ENCODE measurements around the gene ZNF101.
A peak's percentile ranks its signal among the peaks of the same experiment; 100 is the strongest.

Gene ZNF101

DNA sequence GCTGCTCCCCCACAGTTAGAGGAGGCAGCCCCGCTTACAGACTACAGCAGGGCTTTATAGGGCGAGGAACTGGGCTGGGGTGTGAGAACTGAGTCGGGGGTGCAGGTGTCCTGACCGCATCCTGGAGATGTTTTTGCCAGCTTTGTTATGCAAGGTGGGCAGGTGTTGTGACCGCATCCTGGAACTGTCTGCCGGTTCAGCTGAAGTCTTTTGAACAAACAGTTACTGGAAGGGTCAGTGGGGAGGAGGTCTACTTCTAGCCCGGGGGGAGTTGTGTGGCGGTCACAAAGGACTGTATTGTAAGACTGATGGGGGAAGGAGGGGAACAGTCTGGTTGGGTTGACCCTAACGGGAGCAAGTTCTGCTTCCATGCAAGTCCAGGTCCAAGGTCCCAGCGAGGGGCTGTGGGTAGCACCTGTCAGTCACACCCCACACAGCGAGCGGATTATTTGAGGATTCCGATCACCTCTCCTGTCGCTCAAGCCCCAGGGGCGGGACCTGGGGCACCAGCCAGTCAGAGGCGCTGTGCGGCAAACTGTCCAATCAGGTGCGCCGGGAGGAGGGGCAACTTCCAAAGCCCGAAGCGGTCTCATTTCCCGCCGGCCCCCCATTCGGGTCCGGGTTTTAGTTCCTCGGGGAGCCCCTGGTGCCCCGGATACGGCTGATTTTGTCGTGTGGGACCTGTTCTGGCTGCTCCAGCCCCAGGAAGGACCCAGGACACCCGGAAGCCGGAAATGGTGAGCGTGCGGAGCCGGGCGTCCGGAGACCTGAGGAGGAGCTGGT, at the start of gene ZNF101:
Gene ZNF101, plus strand, starts transcription at position 610 of the 783 bp plus-strand sequence. Its CDS starts 125 bp downstream, at position 735.
- DNase-seq (ENCODE audit: low read depth in 2 of 3, low spot score in 1 of 3), result peak; percentile 93 to 96 (median 95)

DNA sequence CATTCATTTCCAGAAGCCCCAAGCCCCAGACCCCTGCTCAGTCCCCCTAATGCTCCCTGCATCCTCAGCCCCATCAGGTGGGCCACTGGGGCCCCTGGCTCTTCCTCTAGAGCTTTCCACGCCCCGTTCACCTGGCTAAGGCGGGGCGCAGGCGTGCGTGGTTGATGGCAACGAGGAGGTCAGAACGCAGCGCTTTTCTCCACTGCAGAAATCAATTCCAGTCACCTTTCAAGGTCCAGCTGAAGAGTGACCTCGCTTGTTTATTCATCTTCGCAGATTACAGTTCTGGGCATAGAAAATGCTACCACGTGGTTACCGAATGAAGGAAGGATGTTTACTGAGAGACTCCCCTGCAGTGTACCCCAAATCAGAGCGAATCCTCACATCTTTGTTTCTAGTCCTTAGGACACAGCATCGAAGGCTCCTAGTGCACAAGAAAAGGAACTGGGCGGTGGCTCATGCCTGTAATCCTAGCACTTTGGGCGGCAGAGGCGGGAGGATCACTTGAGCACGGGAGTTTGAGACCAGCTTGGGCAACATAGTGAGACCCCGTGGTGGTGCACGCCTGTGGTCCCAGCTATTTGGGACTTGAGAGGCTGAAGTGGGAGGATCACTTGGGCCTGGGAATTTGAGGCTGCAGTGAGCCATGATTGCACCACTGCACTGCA, 49.3 kb upstream of the ZNF101 start:
- DNase-seq (ENCODE audit: low read depth in 2 of 3, low spot score in 1 of 3), result no peak

DNA sequence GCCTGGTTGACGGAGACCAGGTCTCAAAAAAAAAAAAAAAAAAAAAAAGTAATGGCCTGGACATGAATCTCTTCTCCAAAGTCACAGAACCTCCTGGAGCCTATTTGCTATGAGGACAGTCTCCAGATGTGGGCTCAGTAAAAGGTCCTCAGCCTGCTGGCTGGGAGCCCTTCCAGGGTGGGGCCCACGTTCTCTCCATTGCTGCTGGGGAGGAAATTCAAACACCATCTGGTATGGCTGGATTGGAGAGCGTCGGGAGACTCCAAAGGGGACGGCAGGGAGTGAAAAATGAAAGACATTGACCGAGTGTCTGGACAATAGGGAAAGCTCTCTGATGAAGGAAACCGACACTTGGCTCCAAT, 48.8 kb upstream of the ZNF101 start:
- no peak for DNase-seq (ENCODE audit: low read depth in 2 of 3, low spot score in 1 of 3)

DNA sequence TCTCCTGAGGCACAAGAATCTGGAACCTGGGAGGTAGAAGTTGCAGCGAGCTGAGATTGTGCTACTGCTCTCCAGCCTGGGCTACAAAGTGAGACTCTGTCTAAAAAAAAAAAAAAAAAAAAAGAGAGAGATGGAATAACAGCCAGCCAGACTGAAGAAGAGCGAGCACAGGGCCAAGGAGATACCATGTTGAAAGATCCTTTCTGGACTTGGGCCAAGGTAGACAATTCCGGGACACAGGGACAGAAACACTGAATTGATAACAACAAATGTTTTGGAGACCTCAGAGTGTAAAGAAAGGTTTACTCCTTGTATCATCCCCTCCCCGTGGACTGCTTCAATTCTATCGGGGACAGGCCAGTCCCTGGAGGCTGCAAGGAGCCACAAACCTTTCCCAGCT, 45.3 kb upstream of the ZNF101 start:
- DNase-seq (ENCODE audit: low read depth in 2 of 3, low spot score in 1 of 3), result no peak

DNA sequence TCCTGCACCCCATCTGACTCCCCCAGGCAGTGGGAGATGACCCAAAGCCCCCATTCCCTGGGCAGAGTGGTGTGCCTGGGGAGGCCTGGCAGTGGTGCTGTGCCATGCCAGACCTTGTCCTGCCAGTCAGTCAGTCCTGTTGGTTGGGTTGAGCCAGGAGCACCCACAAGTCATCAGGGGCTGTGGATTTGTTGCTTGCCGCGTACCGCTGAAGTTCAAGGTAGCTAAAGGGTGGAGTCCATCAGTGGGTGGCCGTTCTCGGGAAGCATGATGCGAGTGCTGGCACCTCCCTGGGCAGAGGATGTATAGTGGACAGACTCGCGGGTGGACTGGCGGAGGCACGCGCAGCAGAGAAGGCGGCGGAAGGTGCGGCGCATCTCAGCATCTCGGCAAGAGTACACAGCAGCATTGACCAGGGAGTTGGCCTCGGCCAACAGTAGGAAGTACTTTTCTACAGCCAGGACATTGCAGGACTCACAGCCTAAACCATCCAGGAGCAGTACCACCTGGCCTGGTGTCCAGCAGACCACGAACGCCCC, 44.5 kb upstream of the ZNF101 start:
- no peak for DNase-seq (ENCODE audit: low read depth in 2 of 3, low spot score in 1 of 3)

DNA sequence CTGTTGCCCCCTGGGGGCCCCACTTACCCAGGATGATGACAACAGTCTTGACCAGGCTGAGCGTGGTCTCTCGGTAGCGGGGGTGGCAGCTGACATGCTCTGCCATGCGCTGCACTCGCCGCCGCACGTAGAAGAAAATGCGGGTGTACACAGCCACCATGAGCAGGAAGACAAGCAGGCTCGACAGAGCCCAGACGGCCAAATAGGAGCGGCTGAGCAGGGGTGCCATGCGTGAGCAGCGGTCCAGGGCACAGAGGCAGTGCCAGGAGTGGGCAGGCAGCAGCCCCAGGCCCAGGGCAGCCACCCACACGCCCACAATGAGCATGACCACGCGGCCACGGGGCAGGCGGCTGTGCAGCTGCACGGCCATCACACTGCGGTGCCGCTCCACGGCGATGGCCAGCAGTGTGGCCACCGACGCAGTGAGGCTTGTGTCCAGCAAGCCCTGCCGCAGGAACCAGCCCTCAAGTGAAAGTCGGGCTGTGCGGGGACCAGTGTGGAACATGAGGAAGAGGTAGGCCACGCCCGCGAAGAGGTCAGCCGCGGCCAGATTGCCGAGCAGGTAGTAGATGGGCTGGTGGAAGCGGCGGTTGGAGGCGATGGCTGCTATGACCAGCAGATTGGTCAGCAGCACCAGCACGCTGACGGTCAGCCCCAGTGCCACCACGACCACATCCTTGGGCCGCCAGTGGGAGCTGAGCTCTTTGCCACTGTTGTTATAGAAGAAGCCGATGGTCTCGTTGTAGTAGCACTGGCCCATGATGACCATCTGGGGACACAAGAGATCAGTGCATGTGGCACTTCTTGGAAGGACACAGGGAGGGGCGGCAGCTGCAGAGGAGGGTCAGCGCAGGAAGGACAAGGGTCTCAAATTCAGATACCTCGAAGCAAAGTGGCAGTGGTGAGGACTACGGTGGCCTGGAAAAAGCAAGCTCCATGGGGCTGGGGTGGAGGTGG, 41.8 kb upstream of the ZNF101 start:
- DNase-seq (ENCODE audit: low read depth in 2 of 3, low spot score in 1 of 3), result no peak

DNA sequence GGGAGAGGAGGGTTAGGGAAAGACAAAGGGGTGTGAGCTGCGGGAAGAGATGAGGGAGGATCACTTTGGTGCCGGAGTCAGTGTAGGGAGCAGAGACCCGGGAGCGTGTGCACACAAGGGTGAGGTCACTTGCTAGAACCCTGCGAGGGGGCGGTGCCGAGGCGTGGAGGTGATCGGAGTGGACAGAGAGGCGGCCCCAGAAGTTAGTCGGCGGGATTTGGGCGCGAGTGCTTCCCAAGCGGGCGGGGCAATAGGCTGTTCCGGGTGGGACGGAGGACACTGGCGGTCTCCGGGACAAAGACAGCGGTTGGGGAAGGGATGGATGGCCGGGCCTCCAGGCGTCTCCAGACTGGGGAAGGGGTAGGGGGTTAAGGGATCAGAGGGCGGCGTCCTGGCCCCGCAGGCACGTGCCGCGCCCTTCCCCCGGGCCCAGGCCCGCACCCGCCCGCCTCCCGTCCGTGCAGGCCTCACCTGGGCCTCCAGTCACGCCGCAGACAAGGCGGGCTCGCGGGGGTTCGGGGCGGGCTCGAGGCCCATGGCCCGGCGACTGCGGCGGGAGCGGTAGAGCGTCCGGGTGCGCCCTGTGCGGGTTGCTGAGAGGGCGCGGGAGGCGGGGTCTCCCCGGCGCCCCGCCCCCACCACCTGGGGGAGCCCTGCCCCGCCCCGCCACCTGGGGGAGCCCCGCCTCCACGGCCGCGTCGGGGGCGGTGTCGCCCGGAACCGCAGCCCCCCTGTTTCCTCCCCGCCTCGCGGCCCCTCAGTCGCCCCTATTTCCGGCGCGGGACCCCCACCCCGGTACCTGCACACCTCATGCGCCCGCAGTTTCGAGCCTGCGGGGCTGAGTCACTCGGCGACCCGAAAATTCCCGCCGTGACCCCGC, 40.8 kb upstream of the ZNF101 start, which contains the start of gene LPAR2:
Gene LPAR2, minus strand, starts transcription at position 600 of the 880 bp plus-strand sequence. CDS start 945 bp downstream, outside the sequence.
- peak in 2 of 3 donors; percentile 46 to 48 for DNase-seq (ENCODE audit: low read depth in 2 of 3, low spot score in 1 of 3)

DNA sequence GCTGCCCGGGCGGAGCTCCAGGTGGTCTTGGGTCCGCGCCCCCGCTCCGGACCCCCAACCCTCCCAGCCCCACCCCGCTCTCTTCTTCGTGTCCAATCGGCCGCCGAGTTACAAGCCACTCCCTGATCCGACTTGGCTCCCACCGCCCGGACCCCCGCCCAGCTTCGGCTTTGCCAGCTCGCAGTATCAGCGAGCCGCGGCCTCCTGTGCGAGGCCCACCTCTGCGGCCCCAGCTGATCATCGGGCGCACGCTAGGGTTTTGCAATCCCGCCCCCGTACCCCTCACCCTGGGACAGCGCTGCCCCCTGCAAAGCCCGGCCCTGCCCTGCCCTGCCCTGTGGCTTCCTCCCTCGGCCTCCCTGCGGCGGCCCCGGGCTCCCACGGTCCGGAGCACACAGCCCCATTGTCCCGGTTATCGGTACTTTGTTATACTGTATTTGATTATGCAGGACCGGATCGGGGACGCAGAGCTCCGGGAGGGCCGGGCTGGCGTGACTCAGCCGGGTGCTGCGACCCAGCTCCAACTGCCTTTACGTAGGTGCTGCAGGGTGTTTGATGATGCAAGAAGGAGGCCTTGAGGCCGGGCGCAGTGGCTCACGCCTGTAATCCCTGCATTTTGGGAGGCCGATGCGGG, 40.0 kb upstream of the ZNF101 start:
- peak in 2 of 3 donors; percentile 23 for DNase-seq (ENCODE audit: low read depth in 2 of 3, low spot score in 1 of 3)

DNA sequence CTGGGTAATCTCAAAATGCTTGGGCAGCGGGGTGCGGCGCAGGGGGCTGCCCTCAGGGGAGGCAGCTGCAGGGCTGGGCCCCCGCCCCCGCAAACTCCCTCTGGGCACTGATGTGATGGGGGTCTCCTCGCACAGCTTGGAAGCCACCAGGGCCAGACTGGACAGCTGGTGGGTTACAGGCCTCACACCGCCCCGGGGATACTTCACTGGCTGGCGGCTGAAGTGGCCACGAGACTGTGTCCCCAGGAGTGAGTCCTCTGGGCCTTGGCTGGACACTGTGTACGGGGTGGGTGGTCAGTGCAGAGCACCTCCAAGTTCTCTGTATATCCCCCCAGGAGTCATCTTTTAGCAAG, 38.6 kb upstream of the ZNF101 start:
- DNase-seq (ENCODE audit: low read depth in 2 of 3, low spot score in 1 of 3), result no peak

DNA sequence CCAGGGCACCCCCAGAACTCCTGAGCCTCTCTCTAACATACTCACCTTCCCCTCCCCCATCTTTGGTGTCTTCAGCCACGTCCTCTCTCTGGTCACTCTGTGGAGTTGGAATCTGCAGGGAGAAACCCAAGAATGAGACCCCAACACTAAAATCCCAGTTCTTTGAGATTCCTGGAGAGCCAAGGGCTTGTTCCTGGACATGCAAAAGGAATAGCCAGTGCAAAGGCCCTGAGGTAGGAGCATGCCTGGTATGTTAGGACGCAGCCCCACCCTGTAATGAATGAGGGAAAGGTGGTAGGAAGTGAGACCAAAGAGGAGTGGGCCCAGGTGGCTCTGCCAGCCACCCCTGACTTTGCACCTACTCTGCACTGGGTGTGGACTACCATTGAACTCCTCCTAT, 38.2 kb upstream of the ZNF101 start:
- no peak for DNase-seq (ENCODE audit: low read depth in 2 of 3, low spot score in 1 of 3)

DNA sequence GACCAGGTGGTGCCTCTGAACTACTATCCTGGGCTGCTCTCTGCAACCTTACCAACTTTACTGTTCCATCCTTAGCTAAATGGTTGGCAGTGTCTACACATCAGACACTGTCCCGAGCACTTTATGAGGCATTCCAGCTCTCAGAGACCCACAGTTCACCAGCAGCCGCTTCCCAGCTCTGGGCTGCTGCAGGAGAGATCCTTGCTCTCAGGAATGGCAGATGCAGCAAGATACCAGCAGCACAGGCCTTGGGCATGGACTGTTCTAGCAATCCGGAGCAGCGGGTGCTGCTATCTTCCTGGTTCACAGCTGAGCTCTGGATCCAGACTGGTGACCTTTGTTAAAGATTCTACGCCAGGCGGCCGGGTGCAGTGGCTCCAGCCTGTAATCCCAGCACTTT, 37.3 kb upstream of the ZNF101 start:
- DNase-seq (ENCODE audit: low read depth in 2 of 3, low spot score in 1 of 3), result no peak

DNA sequence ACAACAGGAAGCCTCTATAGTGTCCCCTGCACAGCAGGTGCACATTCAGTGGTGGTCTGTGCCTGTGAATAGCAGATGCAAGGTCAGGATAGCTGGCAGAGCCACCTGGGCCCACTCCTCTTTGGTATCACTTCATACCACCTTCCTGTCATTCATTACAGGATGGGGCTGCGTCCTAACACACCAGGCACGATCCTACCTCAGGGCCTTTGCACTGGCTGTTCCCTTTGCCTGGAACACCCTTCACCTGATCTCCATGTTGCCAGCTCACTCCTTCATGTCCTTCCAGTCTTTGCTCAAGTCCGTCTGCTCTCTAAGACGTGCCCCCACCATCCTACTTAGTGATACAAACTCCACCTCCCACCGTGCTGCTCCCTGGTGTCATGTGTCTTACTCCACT, 36.0 kb upstream of the ZNF101 start:
- no peak for DNase-seq (ENCODE audit: low read depth in 2 of 3, low spot score in 1 of 3)

DNA sequence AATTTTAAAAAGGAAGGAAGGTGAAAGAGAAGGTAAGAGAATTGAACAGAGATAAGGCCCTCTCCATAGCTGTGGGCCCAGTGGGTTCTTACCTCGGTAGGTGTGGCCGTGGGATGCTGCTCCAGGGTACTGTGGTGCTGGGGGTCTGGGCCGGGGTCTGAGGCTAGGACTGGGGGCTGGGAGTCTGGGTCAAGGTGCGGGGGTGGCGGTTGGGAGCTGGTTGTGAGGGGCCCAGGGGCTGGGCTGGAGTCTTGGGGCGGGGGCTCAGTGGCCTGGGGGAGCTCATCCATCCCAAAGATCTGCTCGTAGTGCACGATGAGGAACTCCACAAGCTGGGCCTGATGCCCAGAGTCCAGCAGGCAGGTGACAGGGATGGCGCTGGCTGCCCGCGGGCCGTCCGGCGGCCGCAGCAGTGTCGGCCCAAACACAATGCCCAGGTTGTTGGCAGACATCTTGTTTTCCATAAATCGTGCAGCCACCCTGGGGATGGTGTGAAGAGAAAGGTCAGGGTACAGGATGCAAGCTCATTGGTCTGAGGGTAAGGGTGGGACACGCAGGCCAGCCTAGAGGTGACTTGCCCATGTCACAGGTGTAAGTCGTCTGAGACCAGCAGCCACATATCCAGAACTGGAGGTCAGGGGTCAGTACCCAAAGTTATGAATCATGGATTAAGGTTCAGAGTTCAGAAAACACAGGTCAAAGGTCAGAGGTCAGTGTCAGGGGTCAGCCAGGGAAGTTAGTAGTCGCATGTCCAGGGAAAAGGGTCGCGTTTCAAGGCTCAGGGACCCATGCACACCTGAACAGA, 34.7 kb upstream of the ZNF101 start:
- DNase-seq (ENCODE audit: low read depth in 2 of 3, low spot score in 1 of 3), result no peak

DNA sequence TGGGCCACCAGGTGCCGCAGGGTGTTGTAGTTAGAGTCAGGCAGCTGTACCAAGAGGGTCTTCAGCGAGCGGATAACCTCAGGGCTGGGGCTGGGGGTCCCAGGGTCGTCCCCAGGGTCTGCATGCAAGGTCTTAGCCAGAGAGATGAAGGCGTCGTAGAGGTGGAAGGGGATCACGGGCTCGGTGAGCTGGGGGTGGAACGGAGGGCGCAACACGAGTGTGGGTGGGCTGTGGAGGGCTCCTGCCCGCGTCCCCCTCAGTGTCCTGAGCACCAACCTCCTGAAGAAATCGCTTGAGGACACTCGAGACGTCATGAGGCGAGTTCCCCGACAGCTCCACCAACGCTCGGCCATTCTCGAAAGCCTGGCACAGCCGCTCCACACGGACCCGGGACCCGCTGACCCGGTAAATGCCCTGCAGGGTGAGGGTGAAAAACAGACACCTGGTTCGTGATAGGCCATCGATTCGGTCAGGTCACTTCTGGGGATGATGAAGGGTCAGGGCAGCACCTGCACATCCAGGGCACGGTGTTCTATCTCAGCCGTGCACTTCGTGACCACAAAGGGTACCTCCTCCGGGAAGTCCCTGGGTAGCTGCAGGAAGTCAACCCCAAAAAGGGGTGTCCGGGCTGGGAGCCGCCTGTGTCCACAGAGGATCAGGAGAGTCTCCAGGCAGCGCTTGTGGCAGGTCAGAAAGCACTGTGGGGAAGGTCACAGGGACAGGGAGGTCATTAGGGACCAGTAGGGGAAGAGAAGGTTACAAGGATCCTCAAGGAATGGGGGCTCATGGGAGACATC, 33.9 kb upstream of the ZNF101 start:
- DNase-seq (ENCODE audit: low read depth in 2 of 3, low spot score in 1 of 3), result no peak

DNA sequence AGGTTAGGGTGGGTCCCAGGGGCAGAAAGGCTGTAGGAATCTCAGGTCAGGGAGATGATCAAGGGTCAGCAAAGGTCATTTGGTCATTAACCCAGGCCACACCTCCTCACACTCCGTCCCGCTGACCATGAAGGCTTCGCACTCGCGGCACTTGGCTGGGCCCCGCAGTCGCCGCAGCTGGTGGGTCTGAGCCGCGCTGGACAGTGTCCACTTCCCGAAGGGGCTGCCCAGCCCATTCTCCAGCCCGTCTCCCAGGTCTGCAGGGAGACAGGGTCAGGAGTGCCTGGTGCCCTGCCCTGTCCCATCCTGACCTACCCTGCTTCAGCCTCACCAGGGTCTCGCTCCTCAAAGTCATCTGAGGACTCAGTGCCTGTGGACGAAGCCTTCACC, 33.3 kb upstream of the ZNF101 start:
- DNase-seq (ENCODE audit: low read depth in 2 of 3, low spot score in 1 of 3), result no peak

DNA sequence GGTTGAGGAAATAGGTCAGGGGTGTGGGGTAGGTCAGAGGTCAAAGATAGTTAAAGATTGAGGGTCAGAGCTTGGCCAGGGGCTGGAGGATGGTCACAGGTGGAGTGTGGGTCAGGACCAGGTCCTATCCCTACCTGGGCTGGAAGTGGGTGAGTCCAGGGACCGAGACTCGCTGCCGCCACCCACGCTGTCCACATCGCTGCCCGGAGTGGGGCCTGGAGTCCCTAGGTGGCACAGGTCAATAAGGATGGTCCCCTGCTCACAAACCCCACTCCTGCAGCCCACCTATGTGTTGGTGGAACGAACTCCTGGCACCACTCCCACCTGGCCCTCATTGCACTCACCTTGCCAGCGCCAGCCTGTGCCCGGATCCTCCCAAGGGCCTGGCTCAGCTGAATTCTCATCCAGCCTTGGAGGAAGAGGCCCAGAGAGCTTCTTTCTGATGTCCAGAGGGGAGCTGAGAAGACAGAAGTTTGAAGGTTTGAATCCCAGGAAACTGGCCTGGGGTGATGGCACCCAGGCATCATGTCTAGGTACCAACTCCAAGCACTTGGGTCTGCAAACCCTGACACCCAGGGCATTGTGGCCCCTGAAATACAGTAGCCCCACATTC, 32.0 kb upstream of the ZNF101 start:
- no peak for DNase-seq (ENCODE audit: low read depth in 2 of 3, low spot score in 1 of 3)

DNA sequence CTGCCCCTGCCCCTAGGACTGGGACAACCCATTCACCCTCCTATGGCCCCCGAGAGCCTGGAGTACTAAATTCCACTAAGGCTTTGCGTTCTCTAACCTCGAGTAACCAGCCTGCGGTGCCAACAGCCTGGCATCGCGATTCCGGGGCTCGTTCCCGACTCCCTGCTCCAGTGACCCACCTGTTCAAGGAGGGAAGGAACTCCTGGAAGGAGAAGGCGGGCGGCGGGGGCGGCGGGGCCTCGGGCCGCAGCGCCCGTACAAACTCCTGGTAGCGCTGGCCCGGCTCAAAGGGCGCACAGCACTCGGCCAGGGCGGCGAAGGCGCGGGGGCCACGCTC, 31.5 kb upstream of the ZNF101 start:
- no peak for DNase-seq (ENCODE audit: low read depth in 2 of 3, low spot score in 1 of 3)
